KMS-11 (cell line): ENCODE results near the gene NPHP4.
A peak's percentile ranks its signal among the peaks of the same experiment; 100 is the strongest.

Experiments used
- H2AFZ ChIP-seq: fragments of 200-600 bp; sonication (generic); 2 replicates; pipeline ENCODE4 v1.6.1; 2016; ENCODE audit warnings: antibody characterized with exemption, mixed run types, low read depth
- H3K27ac ChIP-seq: fragments of 200-600 bp; sonication (generic); 2 replicates; pipeline ENCODE4 v1.6.1; 2016; ENCODE audit warnings: mild to moderate bottlenecking, mixed run types
- H3K27me3 ChIP-seq: fragments of 200-600 bp; sonication (generic); 2 replicates; pipeline ENCODE4 v1.6.1; 2017; ENCODE audit warnings: mild to moderate bottlenecking, low read depth, mixed run types, moderate library complexity; ENCODE audit not compliant: insufficient read depth
- H3K36me3 ChIP-seq: fragments of 200-600 bp; sonication (generic); 2 replicates; pipeline ENCODE4 v1.6.1; 2017; ENCODE audit warnings: mild to moderate bottlenecking, mixed run types; ENCODE audit not compliant: insufficient read depth
- H3K4me1 ChIP-seq: fragments of 200-600 bp; sonication (generic); 2 replicates; pipeline ENCODE4 v1.6.1; 2016; ENCODE audit warnings: mild to moderate bottlenecking, low read depth, mixed run types; ENCODE audit not compliant: poor library complexity, severe bottlenecking
- H3K4me2 ChIP-seq: fragments of 200-600 bp; sonication (generic); 2 replicates; pipeline ENCODE4 v1.7.0; 2016; ENCODE audit warnings: mild to moderate bottlenecking, mixed run types
- H3K4me3 ChIP-seq: fragments of 200-600 bp; sonication (generic); IDR thresholded peaks from 2 replicates; pipeline ENCODE4 v1.6.1; 2017; ENCODE audit warnings: low read depth, low read length, mixed read lengths; ENCODE audit not compliant: insufficient read depth
- H3K79me2 ChIP-seq: fragments of 200-600 bp; sonication (generic); 2 replicates; pipeline ENCODE4 v1.6.1; 2016; ENCODE audit warnings: low read depth, mixed run types; ENCODE audit not compliant: insufficient read depth
- H3K9ac ChIP-seq: fragments of 200-600 bp; sonication (generic); 2 replicates; pipeline ENCODE4 v1.6.1; 2016; ENCODE audit warnings: mild to moderate bottlenecking, mixed run types
- H4K20me1 ChIP-seq: fragments of 200-600 bp; sonication (generic); 2 replicates; pipeline ENCODE4 v1.6.1; 2016; ENCODE audit warnings: mild to moderate bottlenecking, mixed run types; ENCODE audit not compliant: insufficient read depth
- CTCF ChIP-seq: fragments of 200-600 bp; sonication (generic); conservative IDR thresholded peaks from 2 replicates; pipeline ENCODE4 v1.6.1; 2017; ENCODE audit warnings: low read depth, mild to moderate bottlenecking, antibody characterized with exemption, low read length, moderate library complexity, mixed read lengths

NPHP4 gene

GRCh38 chr1:6011161-6011945 lies 19.1 kb upstream of the NPHP4 start:
- no peak overlapping the region for H3K4me2 ChIP-seq
- TF ChIP-seq CTCF: no peak
- H3K9ac ChIP-seq: no peak overlapping the region
- H4K20me1 ChIP-seq: no peaks in the 10 kb centered on the region
- peaks cover 38% of the 10 kb centered on the region; the same call in 1 of the 2 replicates for H3K79me2 ChIP-seq
- H3K4me3 ChIP-seq: no peak overlapping the region
- no peaks in the 10 kb centered on the region for H3K27me3 ChIP-seq
- no peak overlapping the region for H2AFZ ChIP-seq
- no peak overlapping the region for H3K27ac ChIP-seq
- no peaks in the 10 kb centered on the region for H3K36me3 ChIP-seq
- H3K4me1 ChIP-seq: peaks cover 39% of the 10 kb centered on the region

- Histone ChIP-seq H3K4me3 (no peak overlapping the region), H3K36me3 (no peaks in the 10 kb centered on the region), H3K4me1 (peaks cover 39% of the 10 kb centered on the region), H3K27me3 (no peaks in the 10 kb centered on the region), H2AFZ (no peak overlapping the region), H3K9ac (no peak overlapping the region), H3K79me2 (peaks cover 38% of the 10 kb centered on the region; the same call in 1 of the 2 replicates), H3K4me2 (no peak overlapping the region), H4K20me1 (no peaks in the 10 kb centered on the region), H3K27ac (peak overlapping the region; percentile 48; the same call in 1 of the 2 replicates)
- TF ChIP-seq CTCF: no peak
Measured at GRCh38 chr1:6010554-6010953, 18.3 kb upstream of the NPHP4 start.

GRCh38 chr1:6009120-6010040 lies 17.2 kb upstream of the NPHP4 start:
- Histone ChIP-seq H3K4me2 (peak overlapping the region; percentile 58), H3K9ac (no peak overlapping the region), H3K4me3 (no peak overlapping the region), H2AFZ (no peak overlapping the region), H4K20me1 (no peaks in the 10 kb centered on the region), H3K36me3 (no peaks in the 10 kb centered on the region), H3K79me2 (peaks cover 38% of the 10 kb centered on the region; the same call in 1 of the 2 replicates), H3K27ac (peak overlapping the region; percentile 48; the same call in 1 of the 2 replicates), H3K27me3 (no peaks in the 10 kb centered on the region), H3K4me1 (peaks cover 39% of the 10 kb centered on the region)
- TF ChIP-seq CTCF: no peak

- Histone ChIP-seq H3K4me2 (peak overlapping the region; percentile 58; the same call in 1 of the 2 replicates), H3K36me3 (no peaks in the 10 kb centered on the region), H3K79me2 (peaks cover 38% of the 10 kb centered on the region; the same call in 1 of the 2 replicates), H2AFZ (no peak overlapping the region), H4K20me1 (no peaks in the 10 kb centered on the region), H3K4me3 (no peak overlapping the region), H3K9ac (no peak overlapping the region), H3K27ac (peak overlapping the region; percentile 48; the same call in 1 of the 2 replicates), H3K4me1 (peaks cover 39% of the 10 kb centered on the region), H3K27me3 (no peaks in the 10 kb centered on the region)
- no peak for TF ChIP-seq CTCF
Measured at GRCh38 chr1:6008696-6009095, 16.5 kb upstream of the NPHP4 start.
